Spleen (tissue), 7 donors: ENCODE results near the gene PFKL.

Experiments
- POLR2A ChIP-seq, 3 donors: fragments of 450-650 bp; IDR thresholded peaks; one replicate each; pipeline ENCODE4 v1.5.1; 2017; ENCODE audit warnings: antibody characterized with exemption in 3 of 3, mild to moderate bottlenecking in 1 of 3
- TF ChIP-seq, protein P1 (sequence below), 11 experiments: fragments of 200-600 bp in 7 of 11; fragments of 450-650 bp in 4 of 11; sonication (generic) in 4 of 11; IDR thresholded peaks in 8 of 11; conservative IDR thresholded peaks in 3 of 11; 1 replicate in 7 of 11; 2 replicates in 4 of 11; pipeline versions ENCODE4 v1.4.0 to v1.8.0; 2016 to 2021; ENCODE audit warnings: antibody characterized with exemption in 11 of 11, inconsistent platforms in 4 of 11, mild to moderate bottlenecking in 1 of 11
- donor health status: DM: no; HTN: no; CAD: no; lungs with moderate emphysema.
- donor health status: DM: no; HTN: no; CAD: no.
- donor health status: DM: no; HTN: no; CAD: no.

DNA sequence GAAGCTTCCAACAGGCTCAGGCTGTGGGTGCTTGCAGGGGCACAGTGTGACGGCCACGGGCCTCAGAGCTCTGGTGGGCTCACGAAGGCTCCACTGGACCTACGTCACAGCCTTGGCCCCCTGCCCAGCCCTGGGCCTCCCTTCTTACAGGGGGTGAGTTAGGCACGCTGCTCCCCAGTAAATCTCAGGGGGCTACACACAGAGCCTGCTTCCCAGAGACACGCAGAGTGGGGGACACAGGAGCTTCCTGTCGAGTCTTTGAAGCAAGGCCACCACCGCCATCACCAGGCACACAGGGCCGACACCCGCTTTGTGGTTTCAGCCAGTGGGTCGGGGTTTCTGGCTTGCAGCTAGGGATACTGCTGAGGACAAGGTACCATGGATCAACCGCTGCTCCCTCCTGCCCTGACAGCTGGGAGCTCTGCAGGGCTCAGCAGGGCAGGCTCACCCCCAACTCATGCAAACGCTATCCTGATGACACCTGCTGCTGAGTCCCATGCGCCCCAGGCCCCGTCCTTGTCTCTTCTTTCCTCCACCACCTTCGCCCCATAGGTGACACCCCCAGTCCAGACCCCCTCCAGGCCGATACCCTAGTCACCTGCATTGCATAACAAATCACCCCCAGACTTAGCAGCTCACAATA is 44.8 kb downstream of the PFKL start:
- TF ChIP-seq, protein P1, sequence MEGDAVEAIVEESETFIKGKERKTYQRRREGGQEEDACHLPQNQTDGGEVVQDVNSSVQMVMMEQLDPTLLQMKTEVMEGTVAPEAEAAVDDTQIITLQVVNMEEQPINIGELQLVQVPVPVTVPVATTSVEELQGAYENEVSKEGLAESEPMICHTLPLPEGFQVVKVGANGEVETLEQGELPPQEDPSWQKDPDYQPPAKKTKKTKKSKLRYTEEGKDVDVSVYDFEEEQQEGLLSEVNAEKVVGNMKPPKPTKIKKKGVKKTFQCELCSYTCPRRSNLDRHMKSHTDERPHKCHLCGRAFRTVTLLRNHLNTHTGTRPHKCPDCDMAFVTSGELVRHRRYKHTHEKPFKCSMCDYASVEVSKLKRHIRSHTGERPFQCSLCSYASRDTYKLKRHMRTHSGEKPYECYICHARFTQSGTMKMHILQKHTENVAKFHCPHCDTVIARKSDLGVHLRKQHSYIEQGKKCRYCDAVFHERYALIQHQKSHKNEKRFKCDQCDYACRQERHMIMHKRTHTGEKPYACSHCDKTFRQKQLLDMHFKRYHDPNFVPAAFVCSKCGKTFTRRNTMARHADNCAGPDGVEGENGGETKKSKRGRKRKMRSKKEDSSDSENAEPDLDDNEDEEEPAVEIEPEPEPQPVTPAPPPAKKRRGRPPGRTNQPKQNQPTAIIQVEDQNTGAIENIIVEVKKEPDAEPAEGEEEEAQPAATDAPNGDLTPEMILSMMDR (IDR thresholded peaks at IDR 0.05 in 8 of 11, conservative IDR thresholded peaks at IDR 0.05 in 3 of 11), result no peak
- TF ChIP-seq POLR2A (IDR thresholded peaks at IDR 0.05), result no peak
